Superior temporal gyrus (tissue), 1 donor: ENCODE measurements around the gene MGMT.

Source experiments
- DNase-seq: peaks from one replicate; pipeline ENCODE4 v3.0.0-alpha.2; 2016; ENCODE audit errors: extremely low spot score

MGMT gene

GRCh38 chr10:129495256-129495655 lies 28.2 kb downstream of the MGMT start:
- DNase-seq: no peak

- no peak for DNase-seq
These were observed 28.7 kb downstream of the MGMT start for GRCh38 chr10:129495698-129496097.

- DNase-seq: no peak
These were observed 30.0 kb downstream of the MGMT start for GRCh38 chr10:129497013-129497412.

- DNase-seq: no peak
These were observed 31.6 kb downstream of the MGMT start for GRCh38 chr10:129498680-129499079.

DNA sequence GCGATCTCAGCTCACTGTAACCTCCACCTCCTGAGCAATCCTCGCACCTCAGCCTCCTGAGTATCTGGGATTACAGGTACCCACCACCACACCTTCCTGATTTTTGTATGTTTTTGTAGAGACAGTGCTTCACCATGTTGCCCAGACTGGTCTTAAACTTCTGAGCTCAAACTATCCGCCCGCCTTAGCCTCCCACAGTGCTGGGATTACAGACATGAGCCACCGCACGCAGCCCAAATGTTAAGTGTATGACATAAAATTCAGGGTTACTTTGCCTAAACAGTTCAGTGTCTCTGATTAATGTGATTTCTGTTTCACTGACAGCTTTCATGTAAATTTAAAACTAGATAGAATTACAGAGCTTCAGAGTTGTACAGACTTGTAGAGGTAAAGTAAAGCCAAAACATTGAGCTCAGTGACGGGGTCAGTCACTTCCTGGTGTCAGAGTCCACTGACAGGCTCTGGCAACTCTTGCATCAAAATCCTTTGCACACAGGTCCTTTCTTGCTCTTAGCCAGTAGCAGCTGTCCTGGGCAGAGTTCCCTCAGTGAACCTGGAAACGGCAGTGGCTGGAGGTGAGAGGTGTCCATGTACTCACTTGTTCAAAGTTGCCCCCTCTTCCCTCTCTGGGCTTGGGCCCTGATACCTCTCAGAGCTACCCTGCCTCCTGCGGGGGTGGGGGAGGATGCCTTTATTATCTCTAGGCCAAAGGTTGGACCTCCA lies 33.7 kb downstream of the MGMT start:
- DNase-seq: no peak

GRCh38 chr10:129501652-129502436 lies 34.8 kb downstream of the MGMT start:
- DNase-seq: no peak

- DNase-seq: no peak
These were observed 35.4 kb downstream of the MGMT start for GRCh38 chr10:129502448-129502847.

- no peak for DNase-seq
These were observed 38.5 kb downstream of the MGMT start for GRCh38 chr10:129505500-129506075.

- no peak for DNase-seq
These were observed 39.2 kb downstream of the MGMT start for GRCh38 chr10:129506101-129506797.

DNA sequence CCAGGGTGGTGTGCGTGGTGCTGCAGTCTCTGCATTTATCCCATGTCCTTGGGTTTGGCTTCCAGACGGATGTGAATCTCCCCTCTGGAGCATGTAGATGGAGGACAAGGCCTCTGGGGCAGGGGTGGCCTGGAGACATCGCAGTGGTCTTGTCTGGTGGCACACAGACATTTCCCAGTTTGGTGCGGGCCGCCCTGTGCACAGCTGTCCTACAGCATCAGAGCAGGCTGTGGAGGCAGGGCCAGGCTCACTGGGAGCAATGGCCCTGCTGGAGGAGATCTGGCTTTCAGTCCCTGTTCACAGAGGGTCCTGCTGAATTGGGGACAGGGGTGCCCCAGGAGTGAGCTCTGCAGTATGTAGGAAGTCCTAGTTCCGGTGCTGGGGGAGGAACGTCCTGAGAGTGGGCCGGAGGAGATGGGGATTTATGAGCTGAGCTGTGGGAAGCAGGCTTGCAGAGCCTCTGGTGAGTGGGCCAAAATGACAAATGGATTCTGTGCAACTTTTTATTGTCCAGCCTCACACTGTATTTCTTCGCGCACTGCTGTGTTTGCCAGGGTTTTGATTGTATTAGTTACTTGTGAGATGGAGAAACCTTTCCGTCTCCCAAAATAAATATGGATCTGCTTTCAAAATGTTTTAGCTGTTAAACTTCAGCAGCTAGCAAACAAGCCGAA lies 40.3 kb downstream of the MGMT start:
- no peak for DNase-seq

GRCh38 chr10:129509155-129509554 lies 42.1 kb downstream of the MGMT start:
- DNase-seq: no peak

GRCh38 chr10:129509835-129510234 lies 42.8 kb downstream of the MGMT start:
- no peak for DNase-seq

GRCh38 chr10:129511086-129511485 lies 44.0 kb downstream of the MGMT start:
- no peak for DNase-seq

DNA sequence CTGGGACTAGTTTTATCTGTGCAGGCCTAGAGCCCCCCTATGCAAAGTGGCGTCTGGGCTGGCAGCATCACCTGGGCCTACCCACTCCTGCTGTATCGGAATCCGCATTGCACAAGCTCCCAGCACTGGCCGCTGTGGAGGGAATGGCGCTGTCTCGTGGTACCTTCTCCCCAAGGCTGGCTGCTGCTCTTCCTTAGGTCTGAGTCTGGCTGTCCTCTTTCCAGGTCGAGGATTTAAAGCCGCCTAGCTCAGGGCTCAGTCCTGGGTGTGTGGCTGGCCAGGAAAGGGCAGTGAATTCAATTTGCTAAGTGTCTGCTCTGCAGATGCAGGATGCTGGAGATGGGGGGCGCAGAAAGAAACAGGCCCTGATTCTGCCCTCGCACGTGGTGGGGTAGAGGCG lies 44.7 kb downstream of the MGMT start:
- DNase-seq: no peak

DNA sequence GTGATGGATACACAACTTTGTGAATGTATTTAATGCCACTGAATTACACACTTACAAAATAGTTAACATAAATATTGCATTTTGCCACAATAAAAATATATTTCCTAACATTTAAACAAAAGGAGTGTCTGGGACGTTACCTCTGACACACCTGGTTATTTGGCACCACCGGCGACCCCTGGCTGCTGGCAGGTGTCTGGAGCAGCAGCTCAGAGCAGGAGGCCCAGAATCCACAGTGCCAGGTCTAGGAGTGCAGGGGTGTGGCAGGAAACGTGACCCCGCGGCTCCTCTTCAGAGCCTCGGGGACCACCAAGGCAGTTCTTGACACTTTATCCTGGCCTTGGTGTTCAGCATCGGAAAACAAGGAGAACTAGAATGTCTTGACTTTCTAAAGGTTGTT lies 46.3 kb downstream of the MGMT start:
- DNase-seq: no peak

- DNase-seq: no peak
These were observed 47.8 kb downstream of the MGMT start for GRCh38 chr10:129514568-129515451.

GRCh38 chr10:129516846-129517679 lies 50.0 kb downstream of the MGMT start:
- no peak for DNase-seq

GRCh38 chr10:129517680-129518057 lies 50.6 kb downstream of the MGMT start:
- DNase-seq: no peak

- DNase-seq: no peak
These were observed 51.8 kb downstream of the MGMT start for GRCh38 chr10:129518793-129519192.
